ENCODE data around the gene CA11.
A peak's percentile ranks its signal among the peaks of the same experiment; 100 is the strongest.

Gene CA11

DNA sequence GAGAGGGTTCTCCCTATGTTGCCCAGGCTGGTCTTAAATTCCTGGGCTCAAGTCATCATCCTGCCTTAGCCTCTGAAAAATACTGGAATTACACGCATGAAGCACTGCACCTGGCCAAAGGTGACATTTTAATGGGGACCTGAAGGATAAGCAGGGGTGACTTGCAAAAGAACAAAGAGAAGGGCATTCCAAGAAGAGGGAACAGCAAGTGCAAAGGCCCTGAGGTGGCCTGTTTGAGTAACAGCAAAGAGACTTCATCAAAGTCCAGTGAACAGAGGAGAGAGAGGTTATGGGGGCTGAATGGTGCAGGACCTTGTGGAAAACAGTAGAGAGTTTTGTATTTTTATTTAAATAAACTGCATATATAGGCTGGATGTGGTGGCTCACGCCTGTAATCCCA is 4.1 kb downstream of the CA11 start:
- H3K9me3 ChIP-seq (ENCODE audit: low read depth, low read length), result no peaks in the 10 kb centered on the region
- DNase-seq (ENCODE audit: low read depth, low spot score), result no peak
- no peak overlapping the region for H3K4me3 ChIP-seq
- no peak for TF ChIP-seq FOXP2 (optimal IDR thresholded peaks at IDR 0.05; ENCODE audit: control extremely low read depth, extremely low read length, insufficient read depth)
- no peak for TF ChIP-seq POLR2AphosphoS5 (IDR thresholded peaks at IDR 0.05; ENCODE audit: borderline replicate concordance, low read depth, low read length)
- TF ChIP-seq EZH2 (IDR thresholded peaks at IDR 0.05), result no peak
- H3K27ac ChIP-seq, result no peak overlapping the region
- H3K36me3 ChIP-seq (ENCODE audit: insufficient read depth, low read length), result no peaks in the 10 kb centered on the region
- H3K9ac ChIP-seq (ENCODE audit: insufficient read length), result no peak overlapping the region

- H3K4me3 ChIP-seq, result no peak overlapping the region
- no peaks in the 10 kb centered on the region for H3K9me3 ChIP-seq (ENCODE audit: low read depth, low read length)
- TF ChIP-seq FOXP2 (optimal IDR thresholded peaks at IDR 0.05; ENCODE audit: control extremely low read depth, extremely low read length, insufficient read depth) (no peak), POLR2AphosphoS5 (IDR thresholded peaks at IDR 0.05; ENCODE audit: borderline replicate concordance, low read depth, low read length) (no peak), EZH2 (IDR thresholded peaks at IDR 0.05) (no peak)
- no peaks in the 10 kb centered on the region for H3K36me3 ChIP-seq (ENCODE audit: insufficient read depth, low read length)
- DNase-seq (ENCODE audit: low read depth, low spot score), result no peak
- no peak overlapping the region for H3K9ac ChIP-seq (ENCODE audit: insufficient read length)
- H3K27ac ChIP-seq, result peak overlapping the region; percentile 25; the same call in 1 of the 2 replicates
Measured at GRCh38 chr19:48639483-48640375, 6.3 kb downstream of the CA11 start.

DNA sequence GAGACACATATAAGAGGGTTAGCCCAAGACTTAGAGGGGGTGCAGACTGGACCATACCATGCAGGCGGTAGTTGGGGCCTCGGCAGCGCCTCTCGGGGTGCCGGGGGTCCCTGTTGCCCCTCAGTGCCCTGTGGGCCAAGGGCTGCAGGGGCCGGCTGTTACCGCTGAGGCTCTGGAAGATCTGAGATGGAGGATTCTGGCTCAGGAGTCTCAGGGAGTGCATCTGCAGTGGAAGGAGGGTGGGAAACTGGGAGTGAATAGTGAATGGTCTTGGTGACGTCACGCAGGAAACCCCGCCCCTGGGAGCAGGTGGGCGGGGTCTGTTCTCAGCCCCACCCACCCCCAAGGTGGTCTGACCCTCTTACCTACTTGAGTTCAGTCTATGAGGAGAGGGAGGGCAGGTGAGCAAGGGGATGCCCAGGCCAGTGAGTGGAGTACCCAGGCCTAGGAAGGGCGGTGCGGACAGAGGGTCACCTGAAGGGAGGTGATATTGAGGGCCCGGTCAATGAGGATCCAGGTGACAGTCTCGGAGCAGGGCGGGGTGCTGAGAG is 7.1 kb downstream of the CA11 start:
- Histone ChIP-seq H3K27ac (peak overlapping the region; percentile 99), H3K36me3 (ENCODE audit: insufficient read depth, low read length) (no peaks in the 10 kb centered on the region), H3K9me3 (ENCODE audit: low read depth, low read length) (no peaks in the 10 kb centered on the region), H3K9ac (ENCODE audit: insufficient read length) (no peak overlapping the region), H3K4me3 (no peak overlapping the region)
- TF ChIP-seq FOXP2 (optimal IDR thresholded peaks at IDR 0.05; ENCODE audit: control extremely low read depth, extremely low read length, insufficient read depth), result no peak
- TF ChIP-seq POLR2AphosphoS5 (IDR thresholded peaks at IDR 0.05; ENCODE audit: borderline replicate concordance, low read depth, low read length), result no peak
- no peak for TF ChIP-seq EZH2 (IDR thresholded peaks at IDR 0.05)
- DNase-seq (ENCODE audit: low read depth, low spot score), result no peak

DNA sequence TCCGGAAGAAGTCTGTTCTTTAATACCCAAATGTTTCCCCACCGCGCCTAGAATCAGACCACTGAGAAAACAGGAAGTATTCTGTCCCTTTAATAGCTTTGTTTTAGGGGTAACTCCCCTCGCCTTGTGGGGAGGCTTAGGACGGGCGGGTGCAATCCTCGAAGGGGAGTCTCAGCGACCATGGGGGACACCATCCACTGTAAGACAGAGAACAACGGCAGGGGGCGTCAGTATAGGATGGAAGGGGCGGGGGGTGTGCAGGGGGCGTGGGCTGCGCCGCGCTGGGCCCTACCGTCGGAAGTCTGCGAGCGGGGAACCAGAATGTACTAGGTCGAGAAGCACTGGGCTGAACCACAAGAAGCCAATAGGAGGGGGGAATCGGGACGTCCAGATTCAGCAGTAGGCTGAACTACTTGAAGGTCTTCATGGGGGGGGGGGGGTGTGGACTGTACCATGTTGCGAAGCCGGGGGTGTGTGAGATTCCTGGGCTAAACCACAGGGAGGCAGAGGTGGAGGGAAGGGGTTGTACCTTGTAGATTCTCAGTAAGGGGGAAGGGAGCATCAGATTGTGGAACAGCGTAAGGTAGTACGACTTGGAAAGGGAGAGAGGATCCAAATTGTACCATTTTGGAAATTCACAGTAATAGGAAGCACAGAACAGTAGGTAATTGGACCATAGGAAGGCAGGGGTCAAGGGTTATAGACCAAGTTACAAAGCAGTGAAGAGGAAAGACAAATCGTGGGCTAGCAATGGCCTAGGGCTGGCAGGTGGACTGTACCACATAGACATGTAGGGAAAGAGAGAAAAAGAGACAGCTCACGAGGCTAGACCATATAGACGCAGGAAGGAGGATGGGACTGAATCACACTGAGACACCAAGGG is 7.8 kb downstream of the CA11 start:
- Histone ChIP-seq H3K4me3 (peak overlapping the region; percentile 88), H3K36me3 (ENCODE audit: insufficient read depth, low read length) (no peaks in the 10 kb centered on the region), H3K27ac (peak overlapping the region; percentile 99), H3K9ac (ENCODE audit: insufficient read length) (peak overlapping the region; percentile 92), H3K9me3 (ENCODE audit: low read depth, low read length) (no peaks in the 10 kb centered on the region)
- peak; percentile 92 for DNase-seq (ENCODE audit: low read depth, low spot score)
- no peak for TF ChIP-seq FOXP2 (optimal IDR thresholded peaks at IDR 0.05; ENCODE audit: control extremely low read depth, extremely low read length, insufficient read depth)

- no peak; the same call in 1 of the 2 replicates for TF ChIP-seq POLR2AphosphoS5 (IDR thresholded peaks at IDR 0.05; ENCODE audit: borderline replicate concordance, low read depth, low read length)
- TF ChIP-seq FOXP2 (optimal IDR thresholded peaks at IDR 0.05; ENCODE audit: control extremely low read depth, extremely low read length, insufficient read depth), result peak; percentile 72
- peak; percentile 94 for DNase-seq (ENCODE audit: low read depth, low spot score)
Measured at GRCh38 chr19:48637449-48637947, 8.5 kb downstream of the CA11 start.

DNA sequence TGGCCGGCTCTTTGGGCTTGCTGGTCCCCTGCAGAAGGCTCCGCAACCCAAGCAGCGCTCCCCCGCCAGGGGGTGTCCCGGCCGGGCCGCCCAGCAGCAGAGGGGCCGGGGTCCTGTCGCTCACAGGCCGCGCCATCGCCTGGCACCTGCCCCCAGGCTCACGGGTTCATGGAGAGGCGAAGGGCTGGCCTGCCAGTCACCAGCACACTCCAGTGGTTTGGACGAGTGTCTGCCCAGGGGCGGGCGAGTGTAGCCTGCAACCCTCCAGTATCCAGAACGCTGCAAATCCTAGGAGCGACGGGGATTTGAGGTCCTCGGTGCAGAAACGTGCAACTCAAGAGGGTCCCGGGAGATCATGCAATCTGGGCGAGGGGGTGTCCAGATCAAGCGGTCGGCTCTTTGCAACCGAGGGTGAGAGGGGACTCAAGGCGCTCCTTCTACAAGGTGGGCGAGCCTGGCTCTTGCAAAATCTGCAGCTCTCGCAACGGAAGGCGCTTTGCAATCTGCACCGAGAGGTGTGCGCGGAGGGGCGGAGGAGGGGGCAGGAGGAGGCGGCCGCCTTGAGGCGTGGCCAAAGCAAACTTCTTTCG is 9.0 kb downstream of the CA11 start, which contains the start of gene DBP:
Gene DBP, minus strand, starts transcription at position 521 of the 590 bp plus-strand sequence. Its CDS starts 385 bp downstream, at position 136.
- H3K9me3 ChIP-seq (ENCODE audit: low read depth, low read length), result no peaks in the 10 kb centered on the region
- no peak for DNase-seq (ENCODE audit: low read depth, low spot score)

More at GRCh38 chr19:48637449-48637947, 8.5 kb downstream of the CA11 start:
- Histone ChIP-seq H3K36me3 (ENCODE audit: insufficient read depth, low read length) (no peaks in the 10 kb centered on the region), H3K4me3 (peak overlapping the region; percentile 88), H3K9me3 (ENCODE audit: low read depth, low read length) (no peaks in the 10 kb centered on the region), H3K27ac (peak overlapping the region; percentile 99), H3K9ac (ENCODE audit: insufficient read length) (peak overlapping the region; percentile 92)

GRCh38 chr19:48635966-48636858 is 9.8 kb downstream of the CA11 start:
- Histone ChIP-seq H3K9me3 (ENCODE audit: low read depth, low read length) (no peaks in the 10 kb centered on the region), H3K4me3 (peak overlapping the region; percentile 88), H3K27ac (no peak overlapping the region), H3K36me3 (ENCODE audit: insufficient read depth, low read length) (peaks cover 4% of the 10 kb centered on the region; the same call in 1 of the 2 replicates), H3K9ac (ENCODE audit: insufficient read length) (peak overlapping the region; percentile 80)
- DNase-seq (ENCODE audit: low read depth, low spot score), result no peak
- TF ChIP-seq EZH2 (IDR thresholded peaks at IDR 0.05) (no peak), POLR2AphosphoS5 (IDR thresholded peaks at IDR 0.05; ENCODE audit: borderline replicate concordance, low read depth, low read length) (no peak), FOXP2 (optimal IDR thresholded peaks at IDR 0.05; ENCODE audit: control extremely low read depth, extremely low read length, insufficient read depth) (no peak)

More for the DNA sequence above, 9.0 kb downstream of the CA11 start, which contains the start of gene DBP:
- TF ChIP-seq FOXP2 (optimal IDR thresholded peaks at IDR 0.05; ENCODE audit: control extremely low read depth, extremely low read length, insufficient read depth), result no peak
- peak; percentile 42; the same call in 1 of the 2 replicates for TF ChIP-seq POLR2AphosphoS5 (IDR thresholded peaks at IDR 0.05; ENCODE audit: borderline replicate concordance, low read depth, low read length)
- TF ChIP-seq EZH2 (IDR thresholded peaks at IDR 0.05), result no peak
- peak within 1 kb of the TSS; percentile 88 for H3K4me3 ChIP-seq
- H3K36me3 ChIP-seq (ENCODE audit: insufficient read depth, low read length), result no peaks in the 10 kb centered on the region
- H3K9ac ChIP-seq (ENCODE audit: insufficient read length), result peak within 1 kb of the TSS; percentile 92
- peak within 1 kb of the TSS; percentile 99 for H3K27ac ChIP-seq

Data from SK-N-MC (cell line).